ENCODE data around the gene GKN1. TPM values are rescaled to one million over a fixed set of nuclear protein-coding genes. Genes with fewer than 3 reads are reported as not detected.

GKN1 gene
- total and polyA plus RNA-seq, 4 donors = 0.15 TPM; not detected in 3

- ATAC-seq (ENCODE audit: insufficient read depth, low FRiP score) (no peak), DNase-seq (no peak)
- H3K4me1 ChIP-seq (ENCODE audit: control insufficient read depth in 5 of 5, insufficient read depth in 5 of 5, low read length in 5 of 5) = no peaks in the 10 kb centered on the region
- no peaks in the 10 kb centered on the region for H3K27me3 ChIP-seq (ENCODE audit: control insufficient read depth in 3 of 3, insufficient read depth in 3 of 3, low read length in 2 of 3)
- no peak overlapping the region for H3K27ac ChIP-seq (ENCODE audit: low read depth in 1 of 2, low read length in 1 of 2)
- TF ChIP-seq CTCF (IDR thresholded peaks at IDR 0.05; ENCODE audit: control extremely low read depth, extremely low read depth) = no peak
- 90 to 92% methylated on average over 8 of the region's 8 CpGs for WGBS, 2 donors
- H3K36me3 ChIP-seq (ENCODE audit: control insufficient read depth in 4 of 4, insufficient read depth in 4 of 4, low read length in 4 of 4) = no peaks in the 10 kb centered on the region
- H3K4me3 ChIP-seq = no peak overlapping the region
- no peak overlapping the region for H3K9ac ChIP-seq (ENCODE audit: insufficient read depth in 1 of 2, low read length in 2 of 2)
- no peaks in the 10 kb centered on the region for H3K9me3 ChIP-seq (ENCODE audit: control insufficient read depth in 4 of 4, insufficient read depth in 3 of 4, low read length in 3 of 4)
Measured at GRCh38 chr2:68969736-68970490, 4.5 kb upstream of the GKN1 start.

GRCh38 chr2:68970566-68971265 lies 3.7 kb upstream of the GKN1 start:
- ATAC-seq (ENCODE audit: insufficient read depth, low FRiP score) (no peak), DNase-seq (no peak)
- H3K27ac ChIP-seq (ENCODE audit: low read depth in 1 of 2, low read length in 1 of 2) = no peak overlapping the region
- H3K36me3 ChIP-seq (ENCODE audit: control insufficient read depth in 4 of 4, insufficient read depth in 4 of 4, low read length in 4 of 4) = no peaks in the 10 kb centered on the region
- no peaks in the 10 kb centered on the region for H3K4me1 ChIP-seq (ENCODE audit: control insufficient read depth in 5 of 5, insufficient read depth in 5 of 5, low read length in 5 of 5)
- no peaks in the 10 kb centered on the region for H3K27me3 ChIP-seq (ENCODE audit: control insufficient read depth in 3 of 3, insufficient read depth in 3 of 3, low read length in 2 of 3)
- WGBS, 2 donors = 83 to 90% methylated on average over 8 of the region's 8 CpGs
- H3K9ac ChIP-seq (ENCODE audit: insufficient read depth in 1 of 2, low read length in 2 of 2) = no peak overlapping the region
- no peak overlapping the region for H3K4me3 ChIP-seq
- no peaks in the 10 kb centered on the region for H3K9me3 ChIP-seq (ENCODE audit: control insufficient read depth in 4 of 4, insufficient read depth in 3 of 4, low read length in 3 of 4)
- no peak for TF ChIP-seq CTCF (IDR thresholded peaks at IDR 0.05; ENCODE audit: control extremely low read depth, extremely low read depth)

GRCh38 chr2:68971591-68972231 lies 2.7 kb upstream of the GKN1 start:
- Histone ChIP-seq H3K4me1 (ENCODE audit: control insufficient read depth in 5 of 5, insufficient read depth in 5 of 5, low read length in 5 of 5) (no peaks in the 10 kb centered on the region), H3K27ac (ENCODE audit: low read depth in 1 of 2, low read length in 1 of 2) (no peak overlapping the region), H3K36me3 (ENCODE audit: control insufficient read depth in 4 of 4, insufficient read depth in 4 of 4, low read length in 4 of 4) (no peaks in the 10 kb centered on the region), H3K4me3 (no peak overlapping the region), H3K27me3 (ENCODE audit: control insufficient read depth in 3 of 3, insufficient read depth in 3 of 3, low read length in 2 of 3) (no peaks in the 10 kb centered on the region), H3K9me3 (ENCODE audit: control insufficient read depth in 4 of 4, insufficient read depth in 3 of 4, low read length in 3 of 4) (no peaks in the 10 kb centered on the region), H3K9ac (ENCODE audit: insufficient read depth in 1 of 2, low read length in 2 of 2) (no peak overlapping the region)
- ATAC-seq (ENCODE audit: insufficient read depth, low FRiP score) (no peak), DNase-seq (no peak)
- no peak for TF ChIP-seq CTCF (IDR thresholded peaks at IDR 0.05; ENCODE audit: control extremely low read depth, extremely low read depth)
- 80 to 83% methylated on average over 5 of the region's 5 CpGs for WGBS, 2 donors

Measured in lung (tissue), 12 donors.